Fibroblast of lung (primary cell): ENCODE results near the gene ANXA6. TPM values are rescaled to one million over a fixed set of nuclear protein-coding genes. Genes with fewer than 3 reads are reported as not detected.

Experiments used
- DNase-seq, 2 donors: peaks; one replicate each; pipeline versions ENCODE4 v3.0.0 to v3.0.0-alpha.2; 2010; ENCODE audit warnings: low read depth in 2 of 2
- H2AFZ ChIP-seq: 2 replicates; pipeline ENCODE4 v1.5.1; 2012; ENCODE audit warnings: low read length, control low read depth, inconsistent platforms
- H3K27ac ChIP-seq: 2 replicates; pipeline ENCODE4 v1.5.1; 2011; ENCODE audit warnings: low read length, control low read depth; ENCODE audit not compliant: insufficient read depth
- H3K27me3 ChIP-seq: 2 replicates; pipeline ENCODE4 v1.5.1; 2011; ENCODE audit warnings: mild to moderate bottlenecking, low read length; ENCODE audit not compliant: control insufficient read depth, insufficient read depth
- H3K36me3 ChIP-seq: 2 replicates; pipeline ENCODE4 v1.5.1; 2011; ENCODE audit warnings: low read length; ENCODE audit not compliant: control insufficient read depth, insufficient read depth
- H3K4me1 ChIP-seq: 2 replicates; pipeline ENCODE4 v1.5.1; 2011; ENCODE audit warnings: low read length; ENCODE audit not compliant: control insufficient read depth, insufficient read depth; ENCODE audit errors: extremely low read depth
- H3K4me2 ChIP-seq: 2 replicates; pipeline ENCODE4 v1.5.1; 2011; ENCODE audit warnings: low read length, control low read depth; ENCODE audit not compliant: insufficient read depth; ENCODE audit errors: extremely low read depth
- H3K4me3 ChIP-seq, 4 experiments: fragments of 200-600 bp in 1 of 4; sonication (generic) in 1 of 4; replicated peaks in 1 of 4; 2 replicates each; pipeline ENCODE4 v1.5.1; 2011 to 2016; ENCODE audit warnings: low read length in 4 of 4, low read depth in 3 of 4, mild to moderate bottlenecking in 3 of 4, control low read depth in 2 of 4, inconsistent platforms in 1 of 4, mixed read lengths in 1 of 4; ENCODE audit not compliant: insufficient read depth in 1 of 4; ENCODE audit errors: control extremely low read depth in 1 of 4
- H3K79me2 ChIP-seq: 2 replicates; pipeline ENCODE4 v1.5.1; 2012; ENCODE audit warnings: mild to moderate bottlenecking, low read length, inconsistent platforms; ENCODE audit not compliant: control insufficient read depth, insufficient read depth
- H3K9ac ChIP-seq: 2 replicates; pipeline ENCODE4 v1.5.1; 2011; ENCODE audit warnings: mild to moderate bottlenecking, low read length, control low read depth; ENCODE audit not compliant: insufficient read depth
- H3K9me3 ChIP-seq: 2 replicates; pipeline ENCODE4 v1.5.1; 2012; ENCODE audit warnings: low read depth, low read length; ENCODE audit not compliant: control insufficient read depth, insufficient read depth
- H4K20me1 ChIP-seq: 2 replicates; pipeline ENCODE4 v1.5.1; 2011; ENCODE audit warnings: low read length; ENCODE audit not compliant: control insufficient read depth, insufficient read depth; ENCODE audit errors: extremely low read depth
- EZH2 ChIP-seq: IDR thresholded peaks from 2 replicates; pipeline ENCODE4 v1.5.1; 2012; ENCODE audit warnings: low read length, control low read depth, mild to moderate bottlenecking; ENCODE audit errors: missing control alignments
- polyA plus RNA-seq, 2 donors: library from polyadenylated mRNA; depleted of rRNA in 1 of 2; stranded (reverse) in 1 of 2; unstranded in 1 of 2; fragments of >200 nt; gene quantifications; 2 replicates each; pipeline ENCODE4 v1.2.1, GENCODE V29; 2011 to 2012; ENCODE audit warnings: missing spikeins in 1 of 2
- total RNA-seq: library from RNA; depleted of rRNA; stranded (reverse); fragments of >200 nt; gene quantifications from 2 replicates; pipeline ENCODE4 v1.2.1, GENCODE V29; 2014
- TF ChIP-seq, protein P1 (sequence below), 2 donors: IDR thresholded peaks in 1 of 2; conservative IDR thresholded peaks in 1 of 2; 1 replicate in 1 of 2; 2 replicates in 1 of 2; pipeline ENCODE4 v1.5.1; 2011 to 2012; ENCODE audit warnings: low read length in 2 of 2, control low read depth in 1 of 2, inconsistent platforms in 1 of 2, low read depth in 1 of 2, mild to moderate bottlenecking in 1 of 2

ANXA6 gene
- total and polyA plus RNA-seq, 2 donors (not counting 1 experiment from before 2014, with no cell fraction given), result 591 to 615 TPM

GRCh38 chr5:151056379-151057325 lies 100.9 kb downstream of the ANXA6 start:
- no peaks in the 10 kb centered on the region for H3K79me2 ChIP-seq
- TF ChIP-seq EZH2, result no peak
- TF ChIP-seq, protein P1, sequence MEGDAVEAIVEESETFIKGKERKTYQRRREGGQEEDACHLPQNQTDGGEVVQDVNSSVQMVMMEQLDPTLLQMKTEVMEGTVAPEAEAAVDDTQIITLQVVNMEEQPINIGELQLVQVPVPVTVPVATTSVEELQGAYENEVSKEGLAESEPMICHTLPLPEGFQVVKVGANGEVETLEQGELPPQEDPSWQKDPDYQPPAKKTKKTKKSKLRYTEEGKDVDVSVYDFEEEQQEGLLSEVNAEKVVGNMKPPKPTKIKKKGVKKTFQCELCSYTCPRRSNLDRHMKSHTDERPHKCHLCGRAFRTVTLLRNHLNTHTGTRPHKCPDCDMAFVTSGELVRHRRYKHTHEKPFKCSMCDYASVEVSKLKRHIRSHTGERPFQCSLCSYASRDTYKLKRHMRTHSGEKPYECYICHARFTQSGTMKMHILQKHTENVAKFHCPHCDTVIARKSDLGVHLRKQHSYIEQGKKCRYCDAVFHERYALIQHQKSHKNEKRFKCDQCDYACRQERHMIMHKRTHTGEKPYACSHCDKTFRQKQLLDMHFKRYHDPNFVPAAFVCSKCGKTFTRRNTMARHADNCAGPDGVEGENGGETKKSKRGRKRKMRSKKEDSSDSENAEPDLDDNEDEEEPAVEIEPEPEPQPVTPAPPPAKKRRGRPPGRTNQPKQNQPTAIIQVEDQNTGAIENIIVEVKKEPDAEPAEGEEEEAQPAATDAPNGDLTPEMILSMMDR (conservative IDR thresholded peaks at IDR 0.05 in 1 of 2, IDR thresholded peaks at IDR 0.05 in 1 of 2; ENCODE audit: low read depth in 1 of 2, low read length in 2 of 2), result no peak

GRCh38 chr5:151055336-151055735 lies 102.2 kb downstream of the ANXA6 start:
- DNase-seq, result no peak
- Histone ChIP-seq H3K4me1 (peaks cover 12% of the 10 kb centered on the region), H3K9ac (no peak overlapping the region), H4K20me1 (no peaks in the 10 kb centered on the region), H3K27ac (no peak overlapping the region), H2AFZ (no peak overlapping the region), H3K4me2 (no peak overlapping the region), H3K4me3 (no peak overlapping the region), H3K9me3 (no peaks in the 10 kb centered on the region), H3K27me3 (no peaks in the 10 kb centered on the region), H3K79me2 (no peaks in the 10 kb centered on the region), H3K36me3 (peaks cover 4% of the 10 kb centered on the region)
- TF ChIP-seq, protein P1 (conservative IDR thresholded peaks at IDR 0.05 in 1 of 2, IDR thresholded peaks at IDR 0.05 in 1 of 2; ENCODE audit: low read depth in 1 of 2, low read length in 2 of 2), result no peak
- no peak for TF ChIP-seq EZH2

More at GRCh38 chr5:151056379-151057325, 100.9 kb downstream of the ANXA6 start:
- H3K27me3 ChIP-seq, result no peaks in the 10 kb centered on the region
- peaks cover 10% of the 10 kb centered on the region for H3K4me1 ChIP-seq
- H2AFZ ChIP-seq, result no peak overlapping the region
- no peak for DNase-seq
- no peak overlapping the region for H3K9ac ChIP-seq
- H4K20me1 ChIP-seq, result no peaks in the 10 kb centered on the region
- H3K9me3 ChIP-seq, result no peaks in the 10 kb centered on the region
- H3K27ac ChIP-seq, result no peak overlapping the region
- peaks cover 2% of the 10 kb centered on the region for H3K36me3 ChIP-seq
- H3K4me2 ChIP-seq, result no peak overlapping the region
- H3K4me3 ChIP-seq, result no peak overlapping the region

- Histone ChIP-seq H3K9ac (no peak overlapping the region), H3K4me2 (no peak overlapping the region), H3K27ac (no peak overlapping the region), H3K36me3 (peaks cover 4% of the 10 kb centered on the region), H3K4me3 (no peak overlapping the region), H3K4me1 (peaks cover 6% of the 10 kb centered on the region), H3K9me3 (no peaks in the 10 kb centered on the region), H4K20me1 (no peaks in the 10 kb centered on the region), H2AFZ (no peak overlapping the region), H3K27me3 (no peaks in the 10 kb centered on the region), H3K79me2 (no peaks in the 10 kb centered on the region)
- DNase-seq, result no peak
- TF ChIP-seq, protein P1 (conservative IDR thresholded peaks at IDR 0.05 in 1 of 2, IDR thresholded peaks at IDR 0.05 in 1 of 2; ENCODE audit: low read depth in 1 of 2, low read length in 2 of 2), result no peak
- no peak for TF ChIP-seq EZH2
Measured at GRCh38 chr5:151054709-151055108, 102.9 kb downstream of the ANXA6 start.
